SK-N-MC (cell line): ENCODE measurements around the gene RPL10A.

Experiments
- DNase-seq: peaks from one replicate; pipeline ENCODE4 v3.0.0-alpha.2; 2011; ENCODE audit warnings: low read depth, low spot score
- H3K27ac ChIP-seq: fragments of 200-600 bp; sonication (generic); 2 replicates; pipeline ENCODE4 v1.5.1; 2016; ENCODE audit warnings: mixed run types
- H3K36me3 ChIP-seq: fragments of 200-600 bp; sonication (generic); 2 replicates; pipeline ENCODE4 v1.6.1; 2017; ENCODE audit warnings: antibody characterized with exemption, low read length, mixed read lengths; ENCODE audit not compliant: insufficient read depth
- H3K4me3 ChIP-seq: fragments of 200-600 bp; sonication (generic); 2 replicates; pipeline ENCODE4 v1.5.1; 2016
- H3K9ac ChIP-seq: fragments of 200-600 bp; sonication (generic); 2 replicates; pipeline ENCODE4 v1.8.0; 2017; ENCODE audit warnings: mixed run types, mixed read lengths; ENCODE audit not compliant: insufficient read length
- H3K9me3 ChIP-seq: fragments of 200-600 bp; sonication (generic); 2 replicates; pipeline ENCODE4 v1.6.1; 2017; ENCODE audit warnings: low read depth, mild to moderate bottlenecking, antibody characterized with exemption, low read length, moderate library complexity, mixed read lengths
- EZH2 ChIP-seq: fragments of 200-600 bp; sonication (generic); IDR thresholded peaks from one replicate; pipeline ENCODE4 v1.6.1; 2017; ENCODE audit warnings: antibody characterized with exemption
- FOXP2 ChIP-seq: optimal IDR thresholded peaks from 2 replicates; pipeline ENCODE3; 2011; ENCODE audit warnings: mild to moderate bottlenecking, moderate library complexity; ENCODE audit not compliant: insufficient read depth; ENCODE audit errors: extremely low read length, control extremely low read depth
- POLR2AphosphoS5 ChIP-seq: IDR thresholded peaks from 2 replicates; pipeline ENCODE4 v1.6.1; 2012; ENCODE audit warnings: mild to moderate bottlenecking, low read depth, low read length, borderline replicate concordance

RPL10A gene

GRCh38 chr6:35495258-35496035 is 27.2 kb downstream of the RPL10A start:
- no peak for TF ChIP-seq POLR2AphosphoS5
- TF ChIP-seq EZH2, result no peak
- no peak for TF ChIP-seq FOXP2
- peak overlapping the region; percentile 78 for H3K4me3 ChIP-seq
- DNase-seq, result no peak
- no peaks in the 10 kb centered on the region for H3K9me3 ChIP-seq
- H3K36me3 ChIP-seq, result no peaks in the 10 kb centered on the region
- no peak overlapping the region for H3K27ac ChIP-seq
- H3K9ac ChIP-seq, result peak overlapping the region; percentile 69

GRCh38 chr6:35496036-35496840 is 28.0 kb downstream of the RPL10A start:
- H3K9ac ChIP-seq, result peak overlapping the region; percentile 69
- H3K4me3 ChIP-seq, result peak overlapping the region; percentile 78
- no peaks in the 10 kb centered on the region for H3K36me3 ChIP-seq
- DNase-seq, result no peak
- no peaks in the 10 kb centered on the region for H3K9me3 ChIP-seq
- TF ChIP-seq EZH2, result no peak
- TF ChIP-seq POLR2AphosphoS5, result no peak
- no peak for TF ChIP-seq FOXP2
- no peak overlapping the region for H3K27ac ChIP-seq

- TF ChIP-seq POLR2AphosphoS5, result no peak
- no peak for TF ChIP-seq EZH2
- TF ChIP-seq FOXP2, result no peak
- Histone ChIP-seq H3K4me3 (peak within 1 kb of the TSS; percentile 92), H3K9ac (peak within 1 kb of the TSS; percentile 84), H3K36me3 (no peaks in the 10 kb centered on the region), H3K9me3 (no peaks in the 10 kb centered on the region), H3K27ac (peak within 1 kb of the TSS; percentile 25; the same call in 1 of the 2 replicates)
- DNase-seq, result no peak
These were observed 28.8 kb downstream of the RPL10A start, which contains the start of gene TEAD3 for GRCh38 chr6:35496841-35497570. Gene TEAD3, minus strand, starts transcription at chr6:35497079.

- DNase-seq, result no peak
- Histone ChIP-seq H3K9me3 (no peaks in the 10 kb centered on the region), H3K27ac (peak overlapping the region; percentile 25; the same call in 1 of the 2 replicates), H3K9ac (peak overlapping the region; percentile 84), H3K36me3 (no peaks in the 10 kb centered on the region), H3K4me3 (peak overlapping the region; percentile 92)
- TF ChIP-seq POLR2AphosphoS5 (no peak), EZH2 (no peak), FOXP2 (no peak)
These were observed 29.6 kb downstream of the RPL10A start for GRCh38 chr6:35497571-35498421.

GRCh38 chr6:35498422-35499067 is 30.3 kb downstream of the RPL10A start:
- no peak for TF ChIP-seq FOXP2
- no peak for TF ChIP-seq EZH2
- TF ChIP-seq POLR2AphosphoS5, result no peak
- H3K9ac ChIP-seq, result no peak overlapping the region
- H3K4me3 ChIP-seq, result peak overlapping the region; percentile 92
- H3K36me3 ChIP-seq, result no peaks in the 10 kb centered on the region
- no peak for DNase-seq
- no peak overlapping the region for H3K27ac ChIP-seq
- H3K9me3 ChIP-seq, result no peaks in the 10 kb centered on the region

- no peak overlapping the region for H3K27ac ChIP-seq
- no peak overlapping the region for H3K9ac ChIP-seq
- TF ChIP-seq EZH2, result no peak
- TF ChIP-seq POLR2AphosphoS5, result no peak
- no peak for TF ChIP-seq FOXP2
- no peak overlapping the region for H3K4me3 ChIP-seq
- H3K36me3 ChIP-seq, result no peaks in the 10 kb centered on the region
- no peaks in the 10 kb centered on the region for H3K9me3 ChIP-seq
- no peak for DNase-seq
These were observed 31.2 kb downstream of the RPL10A start for GRCh38 chr6:35499372-35499771.

- Histone ChIP-seq H3K27ac (no peak overlapping the region), H3K36me3 (no peaks in the 10 kb centered on the region), H3K9me3 (no peaks in the 10 kb centered on the region), H3K4me3 (no peak overlapping the region), H3K9ac (no peak overlapping the region)
- DNase-seq, result no peak
- TF ChIP-seq FOXP2 (no peak), EZH2 (no peak), POLR2AphosphoS5 (no peak)
These were observed 32.6 kb downstream of the RPL10A start for GRCh38 chr6:35500782-35501181.
